ENCODE results near the gene GCK.

- no peak for TF ChIP-seq PATZ1 (CRISPR knock-in tag; IDR thresholded peaks at IDR 0.05; ENCODE audit: borderline replicate concordance)
- TF ChIP-seq TCF4 (CRISPR knock-in tag; IDR thresholded peaks at IDR 0.05; ENCODE audit: borderline replicate concordance), result no peak
- no peak for TF ChIP-seq CSRNP3 (CRISPR knock-in tag; IDR thresholded peaks at IDR 0.05)
- no peak for TF ChIP-seq ESRRG (CRISPR knock-in tag; IDR thresholded peaks at IDR 0.05)
- TF ChIP-seq ZFP30 (CRISPR knock-in tag; IDR thresholded peaks at IDR 0.05), result no peak
- no peak for TF ChIP-seq ZFP3 (CRISPR knock-in tag; IDR thresholded peaks at IDR 0.05)
- TF ChIP-seq ISL1 (CRISPR knock-in tag; IDR thresholded peaks at IDR 0.05), result no peak
- no peak for TF ChIP-seq ARNTL (CRISPR knock-in tag; IDR thresholded peaks at IDR 0.05; ENCODE audit: borderline replicate concordance, low read depth)
Observed at GRCh38 chr7:44098092-44099068, 90.9 kb downstream of the GCK start.
